Measurements from ENCODE around the gene NFATC2.

The NFATC2 gene

GRCh38 chr20:51357543-51357942 is 185.0 kb downstream of the NFATC2 start:
- DNase-seq (ENCODE audit: low read depth in 2 of 2), result no peak
- TF ChIP-seq CTCF (IDR thresholded peaks at IDR 0.05; ENCODE audit: low read depth, low read length), result no peak
- H3K4me3 ChIP-seq (replicated peaks in 1 of 2; ENCODE audit: low read depth in 2 of 2, low read length in 2 of 2), result no peak overlapping the region

- DNase-seq (ENCODE audit: low read depth in 2 of 2), result no peak
- no peak overlapping the region for H3K4me3 ChIP-seq (replicated peaks in 1 of 2; ENCODE audit: low read depth in 2 of 2, low read length in 2 of 2)
These were observed 185.6 kb downstream of the NFATC2 start for GRCh38 chr20:51356871-51357270.

GRCh38 chr20:51354769-51355319 is 187.7 kb downstream of the NFATC2 start:
- H3K4me3 ChIP-seq (replicated peaks in 1 of 2; ENCODE audit: low read depth in 2 of 2, low read length in 2 of 2), result no peak overlapping the region
- DNase-seq (ENCODE audit: low read depth in 2 of 2), result peak; percentile 21 to 79
- TF ChIP-seq CTCF (IDR thresholded peaks at IDR 0.05; ENCODE audit: low read depth, low read length), result no peak

More at GRCh38 chr20:51356871-51357270, 185.6 kb downstream of the NFATC2 start:
- TF ChIP-seq CTCF (IDR thresholded peaks at IDR 0.05; ENCODE audit: low read depth, low read length), result no peak

GRCh38 chr20:51354191-51354768 is 188.2 kb downstream of the NFATC2 start:
- peak; percentile 33 to 88 for DNase-seq (ENCODE audit: low read depth in 2 of 2)
- H3K4me3 ChIP-seq (replicated peaks in 1 of 2; ENCODE audit: low read depth in 2 of 2, low read length in 2 of 2), result no peak overlapping the region
- TF ChIP-seq CTCF (IDR thresholded peaks at IDR 0.05; ENCODE audit: low read depth, low read length), result no peak

- TF ChIP-seq CTCF (IDR thresholded peaks at IDR 0.05; ENCODE audit: low read depth, low read length), result no peak
- no peak for DNase-seq (ENCODE audit: low read depth in 2 of 2)
- no peak overlapping the region for H3K4me3 ChIP-seq (replicated peaks in 1 of 2; ENCODE audit: low read depth in 2 of 2, low read length in 2 of 2)
These were observed 189.0 kb downstream of the NFATC2 start for GRCh38 chr20:51353491-51353890.

GRCh38 chr20:51352791-51353190 is 189.7 kb downstream of the NFATC2 start:
- no peak overlapping the region for H3K4me3 ChIP-seq (replicated peaks in 1 of 2; ENCODE audit: low read depth in 2 of 2, low read length in 2 of 2)
- no peak for DNase-seq (ENCODE audit: low read depth in 2 of 2)
- no peak for TF ChIP-seq CTCF (IDR thresholded peaks at IDR 0.05; ENCODE audit: low read depth, low read length)

All from cardiac fibroblast (primary cell).